Measurements from ENCODE around the gene CCDC169. TPM values are rescaled to one million over a fixed set of nuclear protein-coding genes. Genes with fewer than 3 reads are reported as not detected.

Gene CCDC169
- total RNA-seq, 4 donors from 2014 or later = 0.22 to 0.51 TPM; not detected in 2

GRCh38 chr13:36298535-36299068 is 988 bp upstream of the CCDC169 start:
- TF ChIP-seq CTCF (IDR thresholded peaks at IDR 0.05; ENCODE audit: low read depth) = no peak

DNA sequence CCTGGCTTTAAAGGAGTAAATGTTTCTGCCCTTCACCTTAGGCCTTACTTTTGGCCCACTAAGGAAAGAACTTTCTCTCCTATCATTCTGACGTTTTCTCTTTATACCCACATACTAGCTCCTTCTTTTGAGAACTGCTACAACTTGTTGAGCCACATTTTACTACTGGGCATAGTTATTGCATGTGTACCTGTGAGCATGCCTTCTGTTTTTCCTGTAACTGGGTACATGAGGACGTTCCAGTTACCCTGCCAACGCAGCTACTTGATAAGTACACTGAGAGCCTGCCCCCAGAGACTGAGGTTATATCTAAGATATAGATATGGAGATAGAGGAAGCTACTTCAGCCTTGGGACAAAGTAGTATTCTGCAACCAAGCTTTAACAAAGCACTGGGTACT is 3.5 kb downstream of the CCDC169 start:
- no peak for TF ChIP-seq CTCF (IDR thresholded peaks at IDR 0.05; ENCODE audit: low read depth)

DNA sequence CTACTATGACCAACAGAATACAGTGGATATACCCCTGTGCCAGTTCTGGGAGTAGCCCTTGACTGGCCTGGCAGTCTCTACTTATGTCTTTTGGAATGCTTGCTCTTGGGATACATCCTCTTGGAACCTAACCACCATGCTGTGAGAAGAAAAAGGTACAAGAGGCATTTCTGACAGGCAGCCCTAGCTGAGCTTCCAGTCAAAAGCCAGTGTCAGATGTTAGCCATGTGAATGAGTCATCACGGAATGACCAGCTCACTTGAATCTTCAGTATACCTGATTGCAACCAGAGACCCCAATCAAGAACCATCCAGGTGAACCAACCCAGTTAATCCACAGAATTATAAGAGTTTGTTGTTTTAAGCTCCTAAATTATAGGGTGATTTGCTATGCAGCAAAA is 4.1 kb downstream of the CCDC169 start:
- no peak for TF ChIP-seq CTCF (IDR thresholded peaks at IDR 0.05; ENCODE audit: low read depth)

DNA sequence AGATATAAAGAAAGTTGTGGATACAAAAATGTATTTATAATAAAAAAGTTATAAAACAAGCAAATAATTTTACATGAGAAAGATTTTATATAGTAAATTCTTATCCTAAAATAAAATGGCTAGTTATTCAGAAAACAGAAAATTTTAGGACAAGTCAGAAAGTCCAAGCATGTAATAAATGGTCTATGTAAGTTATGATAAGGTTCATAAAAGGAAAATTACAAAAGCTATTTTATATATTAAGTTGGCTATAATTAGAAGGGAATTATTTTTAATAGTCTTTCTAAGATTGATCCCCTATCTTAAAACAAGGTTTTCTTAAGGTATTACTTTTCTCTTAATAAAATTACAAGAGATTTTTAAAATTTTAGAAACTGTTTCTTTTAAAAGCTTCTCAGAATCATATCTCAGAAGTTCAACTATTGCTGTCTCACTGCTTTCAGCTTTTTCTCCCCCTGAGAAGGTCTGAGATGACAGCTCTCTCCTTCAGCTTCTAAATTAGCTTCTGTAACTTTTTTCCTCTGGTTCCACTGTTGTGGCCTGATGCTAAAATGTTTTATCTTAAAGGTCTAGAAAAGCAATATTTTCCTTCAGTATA is 8.7 kb downstream of the CCDC169 start:
- TF ChIP-seq CTCF (IDR thresholded peaks at IDR 0.05; ENCODE audit: low read depth) = no peak

DNA sequence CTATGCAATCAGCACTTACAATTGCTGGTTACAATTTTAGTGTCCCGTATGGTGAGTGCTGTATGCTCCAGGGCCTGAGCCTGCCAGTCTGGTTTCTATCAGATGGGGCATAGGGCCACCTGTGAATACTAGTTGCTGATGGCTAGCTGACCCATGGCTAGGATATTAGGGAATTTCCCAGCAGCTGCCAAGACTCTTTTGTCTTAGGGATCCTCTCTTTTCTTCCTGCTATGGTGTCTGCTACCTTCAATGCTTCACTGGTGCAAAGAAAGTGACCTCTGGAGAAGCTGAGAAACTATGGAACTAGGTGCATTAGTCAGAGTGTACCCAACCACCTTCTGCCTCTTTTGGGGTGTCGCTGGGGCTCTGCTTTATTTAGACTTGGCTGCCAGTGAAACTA is 11.6 kb downstream of the CCDC169 start:
- TF ChIP-seq CTCF (IDR thresholded peaks at IDR 0.05; ENCODE audit: low read depth) = no peak

- TF ChIP-seq CTCF (IDR thresholded peaks at IDR 0.05; ENCODE audit: low read depth) = no peak
Observed at GRCh38 chr13:36282821-36283432, 14.7 kb downstream of the CCDC169 start.

DNA sequence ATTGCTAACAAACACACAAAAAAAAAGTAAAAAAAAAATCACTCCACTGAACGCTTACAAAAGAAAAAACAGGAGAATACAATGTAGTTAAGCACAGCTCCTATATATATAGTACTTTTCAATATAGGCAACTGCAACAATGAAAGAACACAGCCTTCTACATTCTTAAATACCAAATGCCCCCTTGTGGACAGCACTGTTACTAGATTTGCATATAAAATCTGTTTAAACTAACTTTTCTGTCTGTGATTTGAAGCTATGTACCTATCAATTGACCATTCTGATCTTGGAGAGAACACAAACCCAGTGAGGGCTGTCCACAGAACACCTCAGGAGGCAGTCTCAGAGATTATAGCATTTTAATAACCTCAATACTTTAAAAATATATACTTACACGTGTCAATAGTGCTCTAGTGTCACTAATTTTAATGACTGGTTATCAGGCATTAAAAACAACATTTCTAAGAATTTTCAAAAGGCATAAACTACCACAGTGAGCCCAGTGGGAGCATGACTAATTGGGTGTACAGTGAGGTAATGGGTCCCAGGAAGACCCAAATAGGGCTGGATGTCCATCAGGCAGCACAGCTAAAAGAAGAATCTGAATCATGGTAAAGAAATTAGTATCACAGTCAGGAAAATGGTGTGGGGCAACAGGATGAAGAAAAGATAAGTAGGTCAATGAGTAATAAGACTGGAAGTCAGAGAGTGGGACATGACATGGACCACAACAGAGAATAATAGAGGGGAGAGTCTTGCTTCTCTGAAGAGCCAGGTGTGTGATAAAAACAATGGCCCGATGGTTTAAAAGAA is 22.2 kb downstream of the CCDC169 start:
- no peak for TF ChIP-seq CTCF (IDR thresholded peaks at IDR 0.05; ENCODE audit: low read depth)
